ENCODE measurements around the gene ERC2. TPM values are rescaled to one million over a fixed set of nuclear protein-coding genes. Genes with fewer than 3 reads are reported as not detected.

Gene ERC2
- total and polyA plus RNA-seq, 7 donors = 0.52 to 5.7 (median 1.2) TPM; not detected in 2

GRCh38 chr3:55556619-55557537 is 911.4 kb downstream of the ERC2 start:
- peaks cover 0 to 18% (median 12%) of the 10 kb centered on the region in 4 donors for H3K4me1 ChIP-seq
- no peaks in the 10 kb centered on the region for H3K9me3 ChIP-seq
- no peak for DNase-seq
- H3K27ac ChIP-seq = no peak overlapping the region
- no peak for TF ChIP-seq POLR2A (IDR thresholded peaks at IDR 0.05)
- no peak for TF ChIP-seq CTCF (IDR thresholded peaks at IDR 0.05)
- TF ChIP-seq POLR2AphosphoS5 (IDR thresholded peaks at IDR 0.05) = no peak
- no peaks in the 10 kb centered on the region for H3K36me3 ChIP-seq
- intact Hi-C loops (cut with DNase I) = no loop called here
- no peak overlapping the region for H3K4me3 ChIP-seq
- no peaks in the 10 kb centered on the region for H3K27me3 ChIP-seq
- WGBS, 2 donors = 81 to 82% methylated on average over 4 of the region's 4 CpGs

GRCh38 chr3:55555873-55556618 is 912.2 kb downstream of the ERC2 start:
- Histone ChIP-seq H3K36me3 (no peaks in the 10 kb centered on the region), H3K27me3 (no peaks in the 10 kb centered on the region), H3K4me1 (peaks cover 0 to 18% (median 12%) of the 10 kb centered on the region in 4 donors), H3K4me3 (no peak overlapping the region), H3K27ac (no peak overlapping the region), H3K9me3 (no peaks in the 10 kb centered on the region)
- 72 to 76% methylated on average over 6 of the region's 6 CpGs for WGBS, 2 donors
- intact Hi-C loops (cut with DNase I) = no loop called here
- TF ChIP-seq POLR2AphosphoS5 (IDR thresholded peaks at IDR 0.05) (no peak), EP300 (IDR thresholded peaks at IDR 0.05) (no peak), CTCF (IDR thresholded peaks at IDR 0.05) (no peak), POLR2A (IDR thresholded peaks at IDR 0.05) (no peak)
- DNase-seq = no peak

- TF ChIP-seq CTCF (IDR thresholded peaks at IDR 0.05) = no peak
- no peak for TF ChIP-seq POLR2A (IDR thresholded peaks at IDR 0.05)
- no peak for TF ChIP-seq POLR2AphosphoS5 (IDR thresholded peaks at IDR 0.05)
- no peak for TF ChIP-seq EP300 (IDR thresholded peaks at IDR 0.05)
- H3K36me3 ChIP-seq = no peaks in the 10 kb centered on the region
- H3K27me3 ChIP-seq = no peaks in the 10 kb centered on the region
- intact Hi-C loops (cut with DNase I) = no loop called here
- H3K9me3 ChIP-seq = no peaks in the 10 kb centered on the region
- no peak overlapping the region for H3K4me3 ChIP-seq
- 63 to 77% methylated on average over 11 of the region's 11 CpGs for WGBS, 2 donors
- no peak for DNase-seq
- H3K27ac ChIP-seq = no peak overlapping the region
- H3K4me1 ChIP-seq = peaks cover 0 to 18% (median 12%) of the 10 kb centered on the region in 4 donors
Observed at GRCh38 chr3:55554634-55555425, 913.4 kb downstream of the ERC2 start.

- DNase-seq = no peak
- H3K36me3 ChIP-seq = no peaks in the 10 kb centered on the region
- peaks cover 0 to 13% (median 6%) of the 10 kb centered on the region in 4 donors for H3K4me1 ChIP-seq
- no peak overlapping the region for H3K4me3 ChIP-seq
- no peaks in the 10 kb centered on the region for H3K27me3 ChIP-seq
- no peaks in the 10 kb centered on the region for H3K9me3 ChIP-seq
- TF ChIP-seq EP300 (IDR thresholded peaks at IDR 0.05) = no peak
- no peak for TF ChIP-seq POLR2A (IDR thresholded peaks at IDR 0.05)
- TF ChIP-seq CTCF (IDR thresholded peaks at IDR 0.05) = no peak
- no peak for TF ChIP-seq POLR2AphosphoS5 (IDR thresholded peaks at IDR 0.05)
- intact Hi-C loops (cut with DNase I) = no loop called here
- no peak overlapping the region for H3K27ac ChIP-seq
- WGBS, 2 donors = 89% methylated on average over 3 of the region's 3 CpGs
Observed at GRCh38 chr3:55551644-55552043, 916.6 kb downstream of the ERC2 start.
